H1 (cell line): ENCODE data around the gene NXT2.

Experiments used
- ATF3 ChIP-seq: IDR thresholded peaks from 2 replicates; pipeline ENCODE4 v1.6.1; 2011; ENCODE audit warnings: low read depth, mild to moderate bottlenecking, low read length; ENCODE audit not compliant: insufficient read depth
- CEBPB ChIP-seq: IDR thresholded peaks from 2 replicates; pipeline ENCODE4 v1.6.1; 2012; ENCODE audit warnings: low read depth, low read length
- CREB1 ChIP-seq: IDR thresholded peaks from 2 replicates; pipeline ENCODE4 v1.6.1; 2012; ENCODE audit warnings: inconsistent platforms
- CTCF ChIP-seq, 3 experiments: IDR thresholded peaks; 1 replicate in 2 of 3; 2 replicates in 1 of 3; pipeline versions ENCODE4 v1.5.1 to v1.6.1; 2011; ENCODE audit warnings: low read length in 3 of 3, mild to moderate bottlenecking in 3 of 3, inconsistent platforms in 2 of 3, low read depth in 1 of 3, moderate library complexity in 1 of 3; ENCODE audit not compliant: insufficient read depth in 1 of 3; ENCODE audit errors: control extremely low read depth in 1 of 3
- EP300 ChIP-seq, 2 experiments: IDR thresholded peaks; 1 replicate in 1 of 2; 2 replicates in 1 of 2; pipeline ENCODE4 v1.6.1; 2011 to 2012; ENCODE audit warnings: low read depth in 2 of 2, low read length in 2 of 2, mild to moderate bottlenecking in 2 of 2, borderline replicate concordance in 1 of 2, inconsistent platforms in 1 of 2, moderate library complexity in 1 of 2
- FOSL1 ChIP-seq: IDR thresholded peaks from 2 replicates; pipeline ENCODE4 v1.6.1; 2011; ENCODE audit warnings: mild to moderate bottlenecking, low read depth, low read length, moderate library complexity; ENCODE audit not compliant: insufficient read depth
- HDAC6 ChIP-seq: IDR thresholded peaks from one replicate; pipeline ENCODE4 v1.7.1; 2012; ENCODE audit warnings: low read depth, mild to moderate bottlenecking, inconsistent platforms, low read length, moderate library complexity
- MAX ChIP-seq: IDR thresholded peaks from 2 replicates; pipeline ENCODE4 v1.6.1; 2012; ENCODE audit warnings: inconsistent platforms
- POLR2A ChIP-seq, 2 experiments: IDR thresholded peaks; 1 replicate in 1 of 2; 2 replicates in 1 of 2; pipeline ENCODE4 v1.6.1; 2011; ENCODE audit warnings: low read depth in 2 of 2, low read length in 2 of 2, mild to moderate bottlenecking in 2 of 2; ENCODE audit errors: control extremely low read depth in 1 of 2
- RFX5 ChIP-seq: IDR thresholded peaks from 2 replicates; pipeline ENCODE4 v1.6.1; 2011; ENCODE audit warnings: low read depth, low read length, improper control_type of control experiment, borderline replicate concordance
- RXRA ChIP-seq: IDR thresholded peaks from 2 replicates; pipeline ENCODE4 v1.6.1; 2011; ENCODE audit warnings: low read depth, mild to moderate bottlenecking, low read length, moderate library complexity; ENCODE audit not compliant: insufficient read depth
- SIN3A ChIP-seq, 2 experiments: IDR thresholded peaks in 1 of 2; conservative IDR thresholded peaks in 1 of 2; 2 replicates each; pipeline ENCODE4 v1.6.1; 2011 to 2012; ENCODE audit warnings: low read length in 2 of 2, improper control_type of control experiment in 1 of 2, low read depth in 1 of 2, mild to moderate bottlenecking in 1 of 2
- SIRT6 ChIP-seq: IDR thresholded peaks from one replicate; pipeline ENCODE4 v1.7.1; 2012; ENCODE audit warnings: low read length, inconsistent platforms
- TBP ChIP-seq: IDR thresholded peaks from 2 replicates; pipeline ENCODE4 v1.6.1; 2011; ENCODE audit warnings: low read depth, low read length, improper control_type of control experiment

GRCh38 chrX:109511113-109511512 lies 25.5 kb upstream of the NXT2 start:
- TF ChIP-seq EP300 (IDR thresholded peaks at IDR 0.05; ENCODE audit: borderline replicate concordance in 1 of 2, low read depth in 2 of 2, low read length in 2 of 2) (no peak), RXRA (no peak), CEBPB (no peak), POLR2A (IDR thresholded peaks at IDR 0.05; ENCODE audit: control extremely low read depth in 1 of 2, low read depth in 2 of 2, low read length in 2 of 2) (no peak), CTCF (IDR thresholded peaks at IDR 0.05; ENCODE audit: control extremely low read depth in 1 of 3, insufficient read depth in 1 of 3, low read depth in 1 of 3, low read length in 3 of 3) (no peak), HDAC6 (no peak), ATF3 (no peak), SIRT6 (no peak), FOSL1 (no peak), RFX5 (no peak), CREB1 (no peak), TBP (no peak), SIN3A (conservative IDR thresholded peaks at IDR 0.05 in 1 of 2, IDR thresholded peaks at IDR 0.05 in 1 of 2; ENCODE audit: low read depth in 1 of 2, low read length in 2 of 2) (no peak), MAX (no peak)
